ENCODE data around the gene PPP6R2. TPM values are rescaled to one million over a fixed set of nuclear protein-coding genes. Genes with fewer than 3 reads are reported as not detected.
"Not testable (repeated sequence)": the region's sequence is repeated elsewhere in the genome, so short reads cannot be mapped to it uniquely, and the experiment has no call there.

Gene PPP6R2
- total RNA-seq, 1 donor = 61.2 TPM

GRCh38 chr22:50401907-50402306 lies 58.8 kb downstream of the PPP6R2 start:
- Histone ChIP-seq H3K9me3 (ENCODE audit: low read depth, low read length) (no peaks in the 10 kb centered on the region), H3K36me3 (ENCODE audit: insufficient read depth, low read length) (peaks cover 22% of the 10 kb centered on the region), H3K79me2 (ENCODE audit: insufficient read depth, low read length) (peaks cover 30% of the 10 kb centered on the region), H3K4me3 (ENCODE audit: insufficient read depth, low read length) (no peak overlapping the region), H3K27me3 (ENCODE audit: insufficient read depth, low read length) (no peaks in the 10 kb centered on the region), H3K27ac (ENCODE audit: low read depth, low read length) (no peak overlapping the region), H3K4me1 (ENCODE audit: insufficient read depth, low read length) (no peaks in the 10 kb centered on the region), H2AFZ (ENCODE audit: low read length) (no peak overlapping the region), H4K20me1 (ENCODE audit: insufficient read depth, low read length) (peaks cover 16% of the 10 kb centered on the region), H3K4me2 (ENCODE audit: insufficient read depth, low read length) (no peak overlapping the region)
- peak; percentile 13 for DNase-seq (ENCODE audit: insufficient read length, low spot score, missing footprints)
- no peak for TF ChIP-seq CTCF (IDR thresholded peaks at IDR 0.05; ENCODE audit: extremely low read depth, low read depth, low read length)

GRCh38 chr22:50403701-50404101 lies 60.6 kb downstream of the PPP6R2 start:
- no peaks in the 10 kb centered on the region for H3K27me3 ChIP-seq (ENCODE audit: insufficient read depth, low read length)
- DNase-seq (ENCODE audit: insufficient read length, low spot score, missing footprints) = peak; percentile 41
- peaks cover 26% of the 10 kb centered on the region for H3K79me2 ChIP-seq (ENCODE audit: insufficient read depth, low read length)
- no peaks in the 10 kb centered on the region for H3K4me1 ChIP-seq (ENCODE audit: insufficient read depth, low read length)
- peaks cover 27% of the 10 kb centered on the region for H3K36me3 ChIP-seq (ENCODE audit: insufficient read depth, low read length)
- H3K4me2 ChIP-seq (ENCODE audit: insufficient read depth, low read length) = no peak overlapping the region
- no peak overlapping the region for H3K27ac ChIP-seq (ENCODE audit: low read depth, low read length)
- no peak overlapping the region for H3K4me3 ChIP-seq (ENCODE audit: insufficient read depth, low read length)
- TF ChIP-seq CTCF (IDR thresholded peaks at IDR 0.05; ENCODE audit: extremely low read depth, low read depth, low read length) = no peak
- H4K20me1 ChIP-seq (ENCODE audit: insufficient read depth, low read length) = peaks cover 13% of the 10 kb centered on the region
- no peak overlapping the region for H2AFZ ChIP-seq (ENCODE audit: low read length)
- H3K9me3 ChIP-seq (ENCODE audit: low read depth, low read length) = no peaks in the 10 kb centered on the region

GRCh38 chr22:50406416-50407170 lies 63.5 kb downstream of the PPP6R2 start:
- no peak overlapping the region for H3K4me2 ChIP-seq (ENCODE audit: insufficient read depth, low read length)
- no peaks in the 10 kb centered on the region for H3K9me3 ChIP-seq (ENCODE audit: low read depth, low read length)
- no peak overlapping the region for H2AFZ ChIP-seq (ENCODE audit: low read length)
- peaks cover 18% of the 10 kb centered on the region for H3K36me3 ChIP-seq (ENCODE audit: insufficient read depth, low read length)
- no peaks in the 10 kb centered on the region for H3K27me3 ChIP-seq (ENCODE audit: insufficient read depth, low read length)
- peaks cover 17% of the 10 kb centered on the region for H3K79me2 ChIP-seq (ENCODE audit: insufficient read depth, low read length)
- no peak for TF ChIP-seq CTCF (IDR thresholded peaks at IDR 0.05; ENCODE audit: extremely low read depth, low read depth, low read length)
- no peak overlapping the region for H3K4me3 ChIP-seq (ENCODE audit: insufficient read depth, low read length)
- peak; percentile 50 for DNase-seq (ENCODE audit: insufficient read length, low spot score, missing footprints)
- no peaks in the 10 kb centered on the region for H3K4me1 ChIP-seq (ENCODE audit: insufficient read depth, low read length)
- H3K27ac ChIP-seq (ENCODE audit: low read depth, low read length) = no peak overlapping the region
- H4K20me1 ChIP-seq (ENCODE audit: insufficient read depth, low read length) = peaks cover 8% of the 10 kb centered on the region

GRCh38 chr22:50408311-50408710 lies 65.2 kb downstream of the PPP6R2 start:
- peaks cover 12% of the 10 kb centered on the region for H3K79me2 ChIP-seq (ENCODE audit: insufficient read depth, low read length)
- no peak overlapping the region for H3K27ac ChIP-seq (ENCODE audit: low read depth, low read length)
- no peak for TF ChIP-seq CTCF (IDR thresholded peaks at IDR 0.05; ENCODE audit: extremely low read depth, low read depth, low read length)
- H3K9me3 ChIP-seq (ENCODE audit: low read depth, low read length) = no peaks in the 10 kb centered on the region
- H3K27me3 ChIP-seq (ENCODE audit: insufficient read depth, low read length) = no peaks in the 10 kb centered on the region
- no peak overlapping the region for H3K4me2 ChIP-seq (ENCODE audit: insufficient read depth, low read length)
- peaks cover 18% of the 10 kb centered on the region for H3K36me3 ChIP-seq (ENCODE audit: insufficient read depth, low read length)
- DNase-seq (ENCODE audit: insufficient read length, low spot score, missing footprints) = peak; percentile 44
- H3K4me3 ChIP-seq (ENCODE audit: insufficient read depth, low read length) = no peak overlapping the region
- H4K20me1 ChIP-seq (ENCODE audit: insufficient read depth, low read length) = peaks cover 6% of the 10 kb centered on the region
- peaks cover 3% of the 10 kb centered on the region for H3K4me1 ChIP-seq (ENCODE audit: insufficient read depth, low read length)
- no peak overlapping the region for H2AFZ ChIP-seq (ENCODE audit: low read length)

- not testable (repeated sequence) for H4K20me1 ChIP-seq (ENCODE audit: insufficient read depth, low read length); H3K27me3 ChIP-seq (ENCODE audit: insufficient read depth, low read length); H3K4me3 ChIP-seq (ENCODE audit: insufficient read depth, low read length); H2AFZ ChIP-seq (ENCODE audit: low read length); H3K4me2 ChIP-seq (ENCODE audit: insufficient read depth, low read length); H3K9me3 ChIP-seq (ENCODE audit: low read depth, low read length); H3K79me2 ChIP-seq (ENCODE audit: insufficient read depth, low read length); H3K4me1 ChIP-seq (ENCODE audit: insufficient read depth, low read length); H3K27ac ChIP-seq (ENCODE audit: low read depth, low read length); DNase-seq (ENCODE audit: insufficient read length, low spot score, missing footprints)
- H3K36me3 ChIP-seq (ENCODE audit: insufficient read depth, low read length) = peaks cover 24% of the 10 kb centered on the region
Observed at GRCh38 chr22:50408954-50409353, 65.8 kb downstream of the PPP6R2 start.
